HepG2 (cell line): Measurements from ENCODE around the gene ANKRD10. TPM values are rescaled to one million over a fixed set of nuclear protein-coding genes. Genes with fewer than 3 reads are reported as not detected.

ENCODE experiments used
- ATAC-seq: fragments of 200-7000 bp; cut with Tn5 transposase; 3 replicates; pipeline ENCODE4 v1.9.1; 2020; ENCODE audit warnings: mild to moderate bottlenecking, moderate library complexity
- BruUV-seq: library from RNA; stranded (reverse); fragments of 400-500 nt; replicated peaks from 2 replicates; lab custom pipeline; 2021; lab: Mats Ljungman, UMichigan
- CTCF ChIA-PET: fragments of 300-600 bp; formaldehyde crosslinking; extraction: SDS; loops from one replicate; lab custom pipeline; 2021; ENCODE audit warnings: low total read pairs, inconsistent platforms, low intra/inter-chr PET ratio; lab: Yijun Ruan, JAX
- POLR2A ChIA-PET: fragments of 350-600 bp; sonication (Branson Sonifier 250); formaldehyde crosslinking; loops from one replicate; lab custom pipeline; 2020; ENCODE audit warnings: antibody characterized with exemption, inconsistent platforms; lab: Yijun Ruan, JAX
- DNase-seq: peaks from one replicate; pipeline ENCODE4 v3.0.0-alpha.2; 2015; ENCODE audit warnings: low spot score
- FAIRE-seq: peaks from 3 replicates; lab custom pipeline; 2011; peaks lifted over from hg19 to GRCh38; lab: Jason Lieb, UNC
- H2AFZ ChIP-seq: one replicate; pipeline ENCODE4 v1.6.1; 2011; ENCODE audit warnings: low read length, inconsistent platforms
- H3K27ac ChIP-seq: fragments of 300-600 bp; 3 replicates; pipeline ENCODE4 v1.8.0; 2011; ENCODE audit warnings: mixed run types, mild to moderate bottlenecking, mixed read lengths, low read length, inconsistent platforms; ENCODE audit not compliant: insufficient read depth; ENCODE audit errors: extremely low read length
- H3K27me3 ChIP-seq, 2 experiments: fragments of 200-600 bp in 1 of 2; 2 replicates in 1 of 2; 3 replicates in 1 of 2; pipeline versions ENCODE4 v1.6.0 to v1.8.0; 2011; ENCODE audit warnings: low read length in 2 of 2, mild to moderate bottlenecking in 2 of 2, moderate library complexity in 2 of 2, inconsistent platforms in 1 of 2; ENCODE audit not compliant: insufficient read depth in 2 of 2, control insufficient read depth in 1 of 2
- H3K36me3 ChIP-seq, 2 experiments: fragments of 200-600 bp in 1 of 2; replicated peaks in 1 of 2; 2 replicates in 1 of 2; 3 replicates in 1 of 2; pipeline versions ENCODE4 v1.5.1 to v1.8.0; 2011; ENCODE audit warnings: low read length in 2 of 2, inconsistent platforms in 1 of 2; ENCODE audit not compliant: insufficient read depth in 2 of 2, control insufficient read depth in 1 of 2
- H3K4me1 ChIP-seq: 2 replicates; pipeline ENCODE4 v1.5.1; 2012; ENCODE audit warnings: low read length, inconsistent platforms; ENCODE audit not compliant: insufficient read depth
- H3K4me2 ChIP-seq: 2 replicates; pipeline ENCODE4 v1.6.0; 2011; ENCODE audit warnings: low read depth, low read length, inconsistent platforms
- H3K4me3 ChIP-seq, 3 experiments: fragments of 200-600 bp in 1 of 3; sonication (generic), shearing (Covaris generic) in 1 of 3; replicated peaks in 1 of 3; 2 replicates each; pipeline ENCODE4 v1.5.1; 2011 to 2016; ENCODE audit warnings: low read length in 3 of 3, inconsistent platforms in 2 of 3, low read depth in 2 of 3, mild to moderate bottlenecking in 2 of 3, control low read depth in 1 of 3, mixed read lengths in 1 of 3; ENCODE audit not compliant: insufficient read depth in 1 of 3
- H3K79me2 ChIP-seq: one replicate; pipeline ENCODE4 v1.6.1; 2011; ENCODE audit warnings: low read length, inconsistent platforms; ENCODE audit not compliant: insufficient read depth
- H3K9ac ChIP-seq: 2 replicates; pipeline ENCODE4 v1.6.0; 2011; ENCODE audit warnings: mild to moderate bottlenecking, low read depth, low read length, inconsistent platforms; ENCODE audit not compliant: insufficient read depth
- H3K9me3 ChIP-seq: 2 replicates; pipeline ENCODE4 v1.5.1; 2012; ENCODE audit warnings: mild to moderate bottlenecking, low read length
- H4K20me1 ChIP-seq: 2 replicates; pipeline ENCODE4 v1.6.0; 2011; ENCODE audit warnings: inconsistent platforms, mild to moderate bottlenecking, low read length, moderate library complexity; ENCODE audit not compliant: insufficient read depth
- XBP1 ChIP-seq: sonication (generic); formaldehyde crosslinking; IDR thresholded peaks from 2 replicates; pipeline ENCODE4 v1.5.0; 2020; ENCODE audit warnings: missing genetic modification reagents
- ZNF224 ChIP-seq: sonication (generic); formaldehyde crosslinking; IDR thresholded peaks from 2 replicates; pipeline ENCODE4 v1.5.0; 2020; ENCODE audit warnings: mild to moderate bottlenecking, missing genetic modification reagents
- ZNF891 ChIP-seq: sonication (generic); formaldehyde crosslinking; IDR thresholded peaks from 2 replicates; pipeline ENCODE4 v1.5.0; 2020; ENCODE audit warnings: mild to moderate bottlenecking, missing genetic modification reagents
- WGBS: methylation state at CpG from one replicate; pipeline ENCODE4 v1.1.6; 2017; ENCODE audit warnings: low lambda C conversion rate; 5-methylcytosine and 5-hydroxymethylcytosine counted together
- in situ Hi-C: cut with HindIII; loops from 2 replicates; pipeline ENCODE4 v1.10.0; 2017; ENCODE audit warnings: low pct_unique_long_range_greater_than_20kb; ENCODE audit not compliant: extremely low pct_ligation_motif_present
- intact Hi-C: fragments of 100-400 bp; cut with micrococcal nuclease; formaldehyde crosslinking; loops from one replicate; pipeline ENCODE4 v1.10.0; 2022; ENCODE audit not compliant: unreplicated experiment
- polyA plus RNA-seq, 8 experiments: library from polyadenylated mRNA; depleted of rRNA in 3 of 8; stranded (reverse) in 7 of 8; unstranded in 1 of 8; fragments of >200 nt; fragmentation: Illumina TruSeq in 4 of 8; extraction: Trizol in 4 of 8; gene quantifications; 2 replicates each; pipeline versions ENCODE4 v1.2.1 to v1.2.3, GENCODE V29; 2011 to 2016; ENCODE audit warnings: low read depth in 4 of 8, missing spikeins in 1 of 8, mixed read lengths in 1 of 8; ENCODE audit not compliant: insufficient read depth in 1 of 8
- total RNA-seq, 5 experiments: library from RNA; depleted of rRNA; stranded (reverse); fragments of >200 nt; fragmentation: Illumina TruSeq; extraction: Trizol; gene quantifications; 2 replicates each; pipeline ENCODE4 v1.2.3, GENCODE V29; 2016; ENCODE audit warnings: low read depth in 1 of 5
- TF ChIP-seq, protein P1 (sequence below): sonication (generic); formaldehyde crosslinking; IDR thresholded peaks from 2 replicates; pipeline ENCODE4 v1.5.0; 2020; ENCODE audit warnings: mild to moderate bottlenecking, missing genetic modification reagents
- TF ChIP-seq, protein P2 (sequence below): sonication (generic); IDR thresholded peaks from 2 replicates; pipeline ENCODE4 v1.6.1; 2016; ENCODE audit warnings: low read depth, borderline replicate concordance
- TF ChIP-seq, protein P3 (sequence below), 2 experiments: fragments of 450-650 bp in 1 of 2; sonication (generic) in 1 of 2; formaldehyde crosslinking; IDR thresholded peaks; 2 replicates each; pipeline versions ENCODE4 v1.5.0 to v1.8.0; 2020 to 2022; ENCODE audit warnings: mild to moderate bottlenecking in 1 of 2, missing genetic modification reagents in 1 of 2

Gene ANKRD10
- total and polyA plus RNA-seq, 2 of the 13 experiments (the other 11 are each of a cell fraction or from before 2014, with no cell fraction given) = 108 to 115 TPM

DNA sequence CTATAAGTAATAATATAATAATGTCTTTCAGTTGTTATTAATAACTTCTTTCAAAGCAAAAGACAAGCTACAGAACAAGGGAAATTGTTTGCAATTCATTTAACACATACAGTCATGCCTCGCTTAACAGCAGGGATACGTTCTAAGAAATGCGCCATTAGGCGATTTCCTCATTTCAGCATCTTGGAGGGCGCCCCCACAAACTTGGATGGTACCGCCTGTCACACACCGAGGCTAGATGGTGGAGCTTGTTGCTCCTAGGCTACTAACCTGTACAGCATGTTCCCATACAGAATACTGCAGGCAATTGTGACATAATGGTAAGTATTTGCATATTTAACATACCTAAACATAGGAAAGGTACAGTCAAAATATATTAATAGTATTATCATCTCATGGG lies 8.2 kb upstream of the ANKRD10 start:
- intact Hi-C loops (loop anchor here (10.0 kb wide), 2 partner anchors 98 to 328 kb away; no protein-coding TSS in a partner anchor), in situ Hi-C loops (loop anchor here (10.0 kb wide), 1 partner anchor 328 kb away; no protein-coding TSS in a partner anchor)
- Histone ChIP-seq H3K4me3 (no peak overlapping the region), H2AFZ (no peak overlapping the region), H3K9ac (no peak overlapping the region), H3K27ac (no peak overlapping the region), H3K79me2 (no peaks in the 10 kb centered on the region), H4K20me1 (no peaks in the 10 kb centered on the region), H3K4me1 (0 out of 2 replicates have a peak, but pooled peaks cover 13% of the 10 kb centered on the region), H3K9me3 (no peaks in the 10 kb centered on the region), H3K27me3 (peaks cover 0 to 26% of the 10 kb centered on the region in 2 experiments; a peak in 3 of 5 replicates), H3K4me2 (no peak overlapping the region), H3K36me3 (no peaks in the 10 kb centered on the region)
- BruUV-seq = no TSS peak
- POLR2A ChIA-PET = no interaction called here
- CTCF ChIA-PET = no interaction called here
- no peak for DNase-seq
- no peak for ATAC-seq
- FAIRE-seq = no peak
- WGBS = 63% methylated on average over 7 of the region's 7 CpGs
- TF ChIP-seq ZNF891 (CRISPR knock-in tag) = no peak
- TF ChIP-seq, protein P1, sequence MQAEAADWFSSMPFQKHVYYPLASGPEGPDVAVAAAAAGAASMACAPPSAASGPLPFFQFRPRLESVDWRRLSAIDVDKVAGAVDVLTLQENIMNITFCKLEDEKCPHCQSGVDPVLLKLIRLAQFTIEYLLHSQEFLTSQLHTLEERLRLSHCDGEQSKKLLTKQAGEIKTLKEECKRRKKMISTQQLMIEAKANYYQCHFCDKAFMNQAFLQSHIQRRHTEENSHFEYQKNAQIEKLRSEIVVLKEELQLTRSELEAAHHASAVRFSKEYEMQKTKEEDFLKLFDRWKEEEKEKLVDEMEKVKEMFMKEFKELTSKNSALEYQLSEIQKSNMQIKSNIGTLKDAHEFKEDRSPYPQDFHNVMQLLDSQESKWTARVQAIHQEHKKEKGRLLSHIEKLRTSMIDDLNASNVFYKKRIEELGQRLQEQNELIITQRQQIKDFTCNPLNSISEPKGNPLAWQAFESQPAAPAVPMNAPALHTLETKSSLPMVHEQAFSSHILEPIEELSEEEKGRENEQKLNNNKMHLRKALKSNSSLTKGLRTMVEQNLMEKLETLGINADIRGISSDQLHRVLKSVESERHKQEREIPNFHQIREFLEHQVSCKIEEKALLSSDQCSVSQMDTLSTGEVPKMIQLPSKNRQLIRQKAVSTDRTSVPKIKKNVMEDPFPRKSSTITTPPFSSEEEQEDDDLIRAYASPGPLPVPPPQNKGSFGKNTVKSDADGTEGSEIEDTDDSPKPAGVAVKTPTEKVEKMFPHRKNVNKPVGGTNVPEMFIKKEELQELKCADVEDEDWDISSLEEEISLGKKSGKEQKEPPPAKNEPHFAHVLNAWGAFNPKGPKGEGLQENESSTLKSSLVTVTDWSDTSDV (CRISPR knock-in tag) = no peak
- TF ChIP-seq ZNF224 (CRISPR knock-in tag) = no peak
- TF ChIP-seq, protein P2, sequence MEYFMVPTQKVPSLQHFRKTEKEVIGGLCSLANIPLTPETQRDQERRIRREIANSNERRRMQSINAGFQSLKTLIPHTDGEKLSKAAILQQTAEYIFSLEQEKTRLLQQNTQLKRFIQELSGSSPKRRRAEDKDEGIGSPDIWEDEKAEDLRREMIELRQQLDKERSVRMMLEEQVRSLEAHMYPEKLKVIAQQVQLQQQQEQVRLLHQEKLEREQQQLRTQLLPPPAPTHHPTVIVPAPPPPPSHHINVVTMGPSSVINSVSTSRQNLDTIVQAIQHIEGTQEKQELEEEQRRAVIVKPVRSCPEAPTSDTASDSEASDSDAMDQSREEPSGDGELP = no peak
- TF ChIP-seq XBP1 = no peak
- TF ChIP-seq, protein P3, sequence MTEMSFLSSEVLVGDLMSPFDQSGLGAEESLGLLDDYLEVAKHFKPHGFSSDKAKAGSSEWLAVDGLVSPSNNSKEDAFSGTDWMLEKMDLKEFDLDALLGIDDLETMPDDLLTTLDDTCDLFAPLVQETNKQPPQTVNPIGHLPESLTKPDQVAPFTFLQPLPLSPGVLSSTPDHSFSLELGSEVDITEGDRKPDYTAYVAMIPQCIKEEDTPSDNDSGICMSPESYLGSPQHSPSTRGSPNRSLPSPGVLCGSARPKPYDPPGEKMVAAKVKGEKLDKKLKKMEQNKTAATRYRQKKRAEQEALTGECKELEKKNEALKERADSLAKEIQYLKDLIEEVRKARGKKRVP (CRISPR knock-in tag; IDR thresholded peaks at IDR 0.05) = no peak
